Cerebellar cortex (tissue), 1 donor: ENCODE measurements around the gene CLNK.

Experiments
- DNase-seq: peaks from one replicate; pipeline ENCODE4 v3.0.0-alpha.2; 2015; ENCODE audit warnings: low spot score

CLNK gene

DNA sequence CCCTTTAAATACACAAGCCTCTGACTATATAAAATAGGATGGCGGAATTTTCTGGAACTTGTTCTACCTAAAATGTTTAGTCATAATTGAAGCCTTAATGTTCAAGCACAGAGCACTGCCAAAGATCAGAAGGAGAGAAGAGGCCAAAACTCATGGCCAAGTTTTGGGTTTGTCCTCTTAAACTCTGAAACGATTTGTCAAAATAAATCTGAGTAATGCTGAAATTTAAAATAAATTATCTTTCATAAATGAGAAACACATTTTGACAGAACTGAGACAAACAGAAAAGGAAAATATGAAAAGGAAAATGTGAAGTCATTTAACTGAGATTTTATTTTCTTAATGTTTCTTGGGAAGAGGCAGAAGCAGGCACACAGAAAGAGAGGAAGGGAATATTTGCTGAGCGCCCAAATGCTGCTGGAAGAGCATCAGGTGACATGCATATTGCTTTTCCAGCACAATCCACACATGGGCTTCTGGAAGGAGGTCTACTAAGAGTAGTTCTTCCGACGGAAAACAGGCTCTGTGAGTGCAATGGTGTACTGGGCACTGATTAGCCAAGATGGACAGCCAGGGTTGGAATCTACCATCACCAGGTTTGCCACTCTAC is 179.9 kb downstream of the CLNK start:
- DNase-seq: no peak

DNA sequence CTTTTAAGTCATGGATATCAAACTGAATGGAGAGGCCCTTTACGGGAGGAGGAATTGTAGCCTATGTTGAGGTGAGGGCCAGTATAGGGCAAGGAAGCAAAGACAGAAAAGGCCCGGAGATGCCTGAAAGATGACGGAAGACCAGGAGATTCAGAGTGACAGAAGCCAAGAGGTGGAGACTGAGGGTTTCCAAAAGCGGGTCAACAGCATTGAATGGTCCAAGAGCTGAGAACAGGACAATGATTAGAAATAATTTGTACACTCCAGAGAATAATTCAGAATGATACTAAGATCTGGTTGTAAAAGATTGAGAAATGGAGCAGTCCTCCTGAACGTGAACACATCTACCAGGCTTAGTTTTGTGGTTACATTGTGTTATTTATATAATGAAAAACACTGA is 181.9 kb downstream of the CLNK start:
- no peak for DNase-seq

DNA sequence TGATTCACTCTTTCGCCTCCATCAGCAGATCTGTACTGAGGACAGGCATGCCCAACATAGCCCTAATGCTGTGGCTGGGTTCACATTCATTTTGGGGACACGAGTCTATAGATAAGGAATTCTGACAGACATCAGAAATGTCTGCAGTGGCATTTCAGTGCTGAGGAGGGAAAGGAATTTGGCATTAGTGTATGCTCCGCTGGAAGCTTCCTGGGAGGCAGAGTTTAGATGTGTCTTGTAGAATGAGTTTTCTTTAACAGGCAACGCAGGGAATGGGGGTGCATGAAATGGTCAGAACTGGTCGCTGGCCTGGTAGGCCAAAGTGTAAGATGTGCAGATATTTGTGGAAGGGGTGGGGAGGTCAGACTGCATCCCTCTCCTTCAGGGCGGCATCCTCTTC is 183.8 kb downstream of the CLNK start:
- no peak for DNase-seq

GRCh38 chr4:10496200-10496599 is 188.4 kb downstream of the CLNK start:
- no peak for DNase-seq

DNA sequence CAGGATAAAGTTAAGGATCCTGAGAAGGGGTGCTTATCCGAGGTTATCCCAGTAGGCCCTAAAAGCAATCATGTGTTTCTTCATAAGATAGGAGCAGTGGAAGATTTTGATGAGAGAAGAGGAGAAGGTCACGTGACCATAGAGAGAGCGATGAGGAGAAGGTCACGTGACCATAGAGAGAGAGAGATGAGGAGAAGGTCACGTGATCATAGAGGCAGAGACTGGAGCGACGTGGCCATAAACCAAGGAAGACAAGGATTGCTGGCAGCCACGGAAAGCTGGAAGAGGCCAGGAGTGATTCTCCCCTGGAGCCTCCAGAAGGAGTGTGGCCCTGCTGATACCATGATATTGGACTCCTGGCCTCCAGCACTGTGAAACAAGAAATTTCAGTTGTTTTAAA is 188.9 kb downstream of the CLNK start:
- DNase-seq: no peak

DNA sequence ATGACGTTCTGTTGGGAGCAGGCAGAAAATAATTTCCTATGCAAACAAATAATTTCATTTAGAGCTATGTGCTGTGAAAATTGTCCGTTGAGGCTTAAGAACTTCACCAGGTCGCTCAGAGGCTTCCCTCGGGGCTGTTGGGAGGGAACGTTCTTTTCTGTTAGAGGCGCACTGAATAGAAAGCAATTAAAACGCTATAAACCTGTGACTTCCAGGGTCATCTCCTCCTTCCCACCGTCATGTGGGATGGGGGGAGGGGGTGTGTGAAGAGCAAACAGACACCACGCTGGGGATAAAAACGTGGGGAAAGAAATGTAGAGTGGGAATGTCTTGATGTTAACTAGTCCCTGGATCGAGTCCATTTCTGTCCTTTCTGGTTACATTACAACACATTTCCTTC is 192.1 kb downstream of the CLNK start:
- no peak for DNase-seq

- DNase-seq: no peak
Observed at GRCh38 chr4:10491401-10491800, 193.2 kb downstream of the CLNK start.

DNA sequence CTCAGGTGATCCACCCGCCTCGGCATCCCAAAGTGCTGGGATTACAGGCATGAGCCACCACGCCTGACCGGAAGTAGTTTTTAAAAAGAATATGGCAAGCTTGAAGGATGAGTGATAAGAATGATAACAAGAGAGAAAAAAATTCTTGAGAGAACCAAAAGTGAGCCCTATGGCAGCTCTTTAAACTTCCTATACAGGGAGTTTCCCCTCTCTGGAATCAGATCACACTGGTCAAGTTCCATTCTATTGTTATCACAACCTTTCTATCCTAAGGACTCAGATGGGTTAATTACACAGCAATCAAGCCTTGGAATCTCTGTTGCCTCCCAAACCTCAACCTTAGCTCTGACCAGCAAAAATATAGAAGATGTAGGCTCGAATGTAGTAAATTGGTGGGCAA is 193.6 kb downstream of the CLNK start:
- no peak for DNase-seq

GRCh38 chr4:10482913-10483312 is 201.7 kb downstream of the CLNK start:
- DNase-seq: no peak

DNA sequence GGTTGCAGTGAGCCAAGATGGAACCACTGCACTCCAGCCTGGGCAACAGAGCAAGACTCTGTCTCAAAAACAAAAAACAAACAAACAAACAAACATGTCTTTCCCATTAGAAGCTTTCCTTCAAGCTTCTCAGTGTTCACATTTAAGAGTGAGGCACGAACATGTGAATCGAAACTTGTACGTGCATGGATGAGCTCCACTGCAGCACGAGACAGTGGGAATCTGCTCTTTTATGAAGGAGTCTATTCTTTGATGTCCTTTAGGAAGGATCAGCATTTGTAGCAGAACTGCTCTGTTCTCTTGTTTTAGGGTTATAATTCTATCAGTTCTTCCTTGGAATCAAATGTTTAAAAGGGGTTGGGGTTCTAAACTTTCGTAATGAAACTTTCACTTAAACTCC is 204.0 kb downstream of the CLNK start:
- no peak for DNase-seq

- DNase-seq: no peak
Observed at GRCh38 chr4:10478621-10479020, 205.9 kb downstream of the CLNK start.

DNA sequence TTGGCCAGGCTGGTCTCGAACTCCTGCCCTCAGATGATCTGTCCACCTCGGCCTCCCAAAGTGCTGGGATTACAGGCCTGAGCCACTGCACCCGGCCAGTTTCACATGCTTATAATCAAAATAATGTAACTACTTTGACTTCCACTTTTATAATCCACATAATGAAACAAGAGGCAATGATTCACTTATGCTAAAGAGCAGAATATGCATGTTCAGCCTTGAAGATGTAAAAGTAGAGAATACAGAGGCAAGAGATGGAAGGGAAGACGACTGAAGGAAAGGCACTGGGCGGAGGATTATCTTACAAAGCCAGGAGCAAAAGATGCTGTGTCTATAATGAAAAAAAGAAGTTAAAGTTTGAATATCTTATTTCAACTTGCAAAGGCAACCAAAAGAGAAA is 214.1 kb downstream of the CLNK start:
- DNase-seq: no peak

GRCh38 chr4:10466161-10466560 is 218.4 kb downstream of the CLNK start:
- no peak for DNase-seq

GRCh38 chr4:10462876-10463275 is 221.7 kb downstream of the CLNK start:
- DNase-seq: no peak

DNA sequence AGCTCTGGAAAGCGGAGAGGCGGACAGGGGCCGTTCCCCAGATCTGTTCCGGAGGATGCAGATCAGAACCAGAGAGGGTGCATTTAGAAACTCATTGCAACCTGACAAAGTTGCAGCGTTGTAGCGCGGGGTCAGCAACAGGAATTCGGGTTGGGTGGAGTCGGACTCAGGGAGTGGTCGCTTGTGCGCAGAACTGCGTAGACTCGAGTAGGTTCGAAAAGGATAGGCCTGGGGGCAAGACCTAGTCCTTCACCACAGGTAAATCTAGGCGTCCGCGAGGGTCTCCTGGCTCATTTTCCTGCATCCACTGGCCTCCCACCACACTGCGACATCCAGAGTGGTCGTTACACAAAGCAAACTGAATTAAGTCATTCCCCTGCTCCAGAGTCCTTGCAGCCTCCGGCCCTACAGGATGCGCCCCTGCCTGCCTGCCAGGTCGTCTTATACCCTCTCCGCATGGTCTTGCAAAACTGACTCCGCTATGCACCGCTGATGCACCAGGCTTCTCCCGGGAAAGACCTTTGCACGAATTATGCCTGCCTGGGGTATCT is 222.6 kb downstream of the CLNK start:
- DNase-seq: no peak

- DNase-seq: peak; percentile 44
Observed at GRCh38 chr4:10461091-10461849, 223.3 kb downstream of the CLNK start.

DNA sequence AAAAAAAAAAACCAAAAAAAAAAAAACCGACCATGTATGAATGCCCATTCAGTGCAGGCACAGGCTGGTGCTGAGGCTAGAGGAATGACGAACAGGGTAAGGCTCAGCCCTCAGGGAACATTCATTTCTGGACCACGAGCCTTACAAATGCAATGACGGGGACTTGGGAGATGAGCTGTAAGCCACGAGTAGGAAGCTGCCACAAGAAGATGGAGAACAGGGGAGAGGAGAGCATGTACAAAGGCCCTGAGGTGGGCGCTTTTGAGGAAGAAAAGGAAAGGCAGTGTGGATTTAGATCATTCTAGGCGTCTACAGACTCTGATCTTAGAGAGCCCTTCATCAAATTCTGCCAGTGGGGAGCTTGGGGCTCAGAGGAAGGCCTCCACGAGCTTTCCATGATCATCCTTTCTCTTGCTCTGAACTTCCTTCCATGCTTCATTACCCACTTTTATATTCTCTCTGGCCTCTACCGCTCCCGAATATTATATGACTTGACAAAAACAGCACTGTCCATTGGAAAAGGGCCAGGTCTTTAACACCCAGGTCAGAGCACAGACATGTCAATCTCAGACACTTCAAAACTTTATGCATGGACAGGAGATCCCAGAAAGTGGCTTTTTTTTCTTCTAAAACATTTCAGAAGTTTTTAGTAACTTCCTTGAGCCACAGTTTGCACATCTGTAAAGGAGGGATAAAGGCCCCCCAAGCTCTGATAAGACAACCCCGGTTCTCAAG is 224.1 kb downstream of the CLNK start:
- DNase-seq: no peak

- no peak for DNase-seq
Observed at GRCh38 chr4:10459305-10459704, 225.3 kb downstream of the CLNK start.

GRCh38 chr4:10458177-10458576 is 226.4 kb downstream of the CLNK start:
- DNase-seq: no peak

DNA sequence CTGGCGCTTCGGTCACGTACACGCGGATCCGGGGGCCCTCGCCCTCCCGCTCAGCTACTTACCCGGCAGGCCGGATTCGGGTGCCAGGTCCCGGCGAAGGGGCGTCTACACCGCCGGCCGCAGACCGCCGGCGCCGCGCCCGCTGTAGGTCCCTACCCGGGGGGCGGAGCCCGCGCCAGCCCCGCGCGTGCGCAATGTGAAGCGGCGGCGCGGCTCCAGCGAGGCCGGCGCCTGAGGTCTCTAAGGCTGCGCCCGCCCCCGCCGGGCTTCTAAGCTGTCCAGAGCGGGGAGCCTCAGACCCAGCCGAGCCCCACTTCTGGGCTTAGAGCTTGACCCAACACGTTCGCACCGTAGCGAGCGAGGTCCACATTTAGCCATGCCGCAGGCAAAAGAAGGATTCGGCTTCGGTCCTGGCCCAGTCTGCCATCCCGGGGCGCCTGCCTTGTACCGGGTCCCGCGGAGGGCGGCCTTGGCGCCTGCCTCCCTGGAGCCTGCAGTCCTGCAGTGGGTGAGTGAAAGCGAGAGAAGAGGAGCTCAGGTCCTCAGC is 227.2 kb downstream of the CLNK start, which contains the start of gene ZNF518B:
TSS of gene ZNF518B (minus strand) at position 172 of the 547 bp plus-strand sequence. CDS start 11,098 bp downstream, outside the sequence.
- peak; percentile 54 for DNase-seq

GRCh38 chr4:10456595-10457254 is 227.8 kb downstream of the CLNK start:
- peak; percentile 47 for DNase-seq

GRCh38 chr4:10456260-10456594 is 228.3 kb downstream of the CLNK start:
- DNase-seq: peak; percentile 12
